ENCODE data around the gene FNDC1. TPM values are rescaled to one million over a fixed set of nuclear protein-coding genes. Genes with fewer than 3 reads are reported as not detected.

FNDC1 gene
- total and polyA plus RNA-seq, 9 donors, result 0.08 to 7.3 (median 1.1) TPM

- 84 to 91% (median 88%) methylated on average over 7 of the region's 7 CpGs for WGBS, 3 donors
Measured at GRCh38 chr6:159317430-159317829, 148.2 kb downstream of the FNDC1 start.

GRCh38 chr6:159321267-159321666, 152.1 kb downstream of the FNDC1 start:
- TF ChIP-seq EP300 (IDR thresholded peaks at IDR 0.05) (no peak), POLR2A (IDR thresholded peaks at IDR 0.05) (no peak)
- TF ChIP-seq, protein P1, sequence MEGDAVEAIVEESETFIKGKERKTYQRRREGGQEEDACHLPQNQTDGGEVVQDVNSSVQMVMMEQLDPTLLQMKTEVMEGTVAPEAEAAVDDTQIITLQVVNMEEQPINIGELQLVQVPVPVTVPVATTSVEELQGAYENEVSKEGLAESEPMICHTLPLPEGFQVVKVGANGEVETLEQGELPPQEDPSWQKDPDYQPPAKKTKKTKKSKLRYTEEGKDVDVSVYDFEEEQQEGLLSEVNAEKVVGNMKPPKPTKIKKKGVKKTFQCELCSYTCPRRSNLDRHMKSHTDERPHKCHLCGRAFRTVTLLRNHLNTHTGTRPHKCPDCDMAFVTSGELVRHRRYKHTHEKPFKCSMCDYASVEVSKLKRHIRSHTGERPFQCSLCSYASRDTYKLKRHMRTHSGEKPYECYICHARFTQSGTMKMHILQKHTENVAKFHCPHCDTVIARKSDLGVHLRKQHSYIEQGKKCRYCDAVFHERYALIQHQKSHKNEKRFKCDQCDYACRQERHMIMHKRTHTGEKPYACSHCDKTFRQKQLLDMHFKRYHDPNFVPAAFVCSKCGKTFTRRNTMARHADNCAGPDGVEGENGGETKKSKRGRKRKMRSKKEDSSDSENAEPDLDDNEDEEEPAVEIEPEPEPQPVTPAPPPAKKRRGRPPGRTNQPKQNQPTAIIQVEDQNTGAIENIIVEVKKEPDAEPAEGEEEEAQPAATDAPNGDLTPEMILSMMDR (IDR thresholded peaks at IDR 0.05), result no peak
- no peaks in the 10 kb centered on the region for H3K4me1 ChIP-seq (ENCODE audit: insufficient read depth)
- no peaks in the 10 kb centered on the region for H3K27me3 ChIP-seq
- no peaks in the 10 kb centered on the region for H3K36me3 ChIP-seq
- H3K27ac ChIP-seq, result no peak overlapping the region
- intact Hi-C loops (cut with DNase I), result no loop called here
- no peaks in the 10 kb centered on the region for H3K9me3 ChIP-seq
- WGBS, 3 donors, result 77 to 83% (median 80%) methylated on average over 4 of the region's 4 CpGs
- no peak overlapping the region for H3K4me3 ChIP-seq
- DNase-seq, result no peak

More at GRCh38 chr6:159317430-159317829, 148.2 kb downstream of the FNDC1 start:
- Histone ChIP-seq H3K36me3 (no peaks in the 10 kb centered on the region), H3K27me3 (no peaks in the 10 kb centered on the region), H3K9me3 (no peaks in the 10 kb centered on the region), H3K4me3 (no peak overlapping the region), H3K27ac (no peak overlapping the region), H3K4me1 (ENCODE audit: insufficient read depth) (no peaks in the 10 kb centered on the region)
- intact Hi-C loops (cut with DNase I), result no loop called here
- no peak for DNase-seq
- TF ChIP-seq, protein P1 (IDR thresholded peaks at IDR 0.05), result no peak
- TF ChIP-seq EP300 (IDR thresholded peaks at IDR 0.05) (no peak), POLR2A (IDR thresholded peaks at IDR 0.05) (no peak)

Other genes with a start within 250 kb of the FNDC1 start
- gene RSPH3, start 169.2 kb upstream of the FNDC1 start, total RNA-seq, result 1 to 10 TPM; 4.5 to 9.3 (median 7.6) TPM
- gene RSPH3, start 169.2 kb upstream of the FNDC1 start, polyA plus RNA-seq, result 1 to 10 TPM; 2.6 to 9.7 TPM
- 1 to 10 TPM in 5 of 7 donors, under 1 TPM in 2; 0.58 to 2.3 (median 1.4) TPM for gene TAGAP, start 124.4 kb upstream of the FNDC1 start, total RNA-seq
- gene TAGAP, start 124.4 kb upstream of the FNDC1 start, polyA plus RNA-seq, result 1 to 10 TPM in 1 of 2 donors, under 1 TPM in 1; 0.65 to 5.1 TPM

All from ovary (tissue), 9 donors.